Sigmoid colon (tissue), 4 donors: ENCODE measurements around the gene CHPF.

Experiments used
- CTCF ChIP-seq, 4 experiments: fragments of 450-650 bp in 3 of 4; fragments of 200-600 bp in 1 of 4; IDR thresholded peaks; one replicate each; pipeline ENCODE4 v1.5.1; 2016 to 2019; ENCODE audit warnings: antibody characterized with exemption in 4 of 4, mild to moderate bottlenecking in 3 of 4, moderate library complexity in 2 of 4
- EP300 ChIP-seq, 4 donors: sonication (generic); formaldehyde crosslinking; IDR thresholded peaks; one replicate each; pipeline ENCODE4 v1.6.1; 2017; ENCODE audit warnings: antibody characterized with exemption in 4 of 4

- TF ChIP-seq CTCF (IDR thresholded peaks at IDR 0.05): no peak
- TF ChIP-seq EP300 (IDR thresholded peaks at IDR 0.05): no peak
These were observed 29.3 kb downstream of the CHPF start, which contains the start of gene ASIC4 for GRCh38 chr2:219514196-219514761.
